BLaER1 (cell line): Measurements from ENCODE around the gene CYP27A1.
"Not testable (repeated sequence)": the region's sequence is repeated elsewhere in the genome, so short reads cannot be mapped to it uniquely, and the experiment has no call there.

Experiments used
- H3K27ac ChIP-seq: shearing (Covaris generic); formaldehyde crosslinking; 2 replicates; pipeline ENCODE4 v1.8.1; 2022
- H3K27me3 ChIP-seq: shearing (Covaris generic); formaldehyde crosslinking; 2 replicates; pipeline ENCODE4 v1.8.1; 2022
- H3K36me3 ChIP-seq: shearing (Covaris generic); formaldehyde crosslinking; 2 replicates; pipeline ENCODE4 v1.8.1; 2022
- H3K4me1 ChIP-seq: shearing (Covaris generic); formaldehyde crosslinking; 2 replicates; pipeline ENCODE4 v1.8.1; 2022
- H3K4me2 ChIP-seq: shearing (Covaris generic); formaldehyde crosslinking; 2 replicates; pipeline ENCODE4 v1.8.1; 2022
- H3K4me3 ChIP-seq: shearing (Covaris generic); formaldehyde crosslinking; 2 replicates; pipeline ENCODE4 v1.8.1; 2022
- H3K9ac ChIP-seq: shearing (Covaris generic); formaldehyde crosslinking; 2 replicates; pipeline ENCODE4 v1.8.1; 2022
- H3K9me3 ChIP-seq: shearing (Covaris generic); formaldehyde crosslinking; 2 replicates; pipeline ENCODE4 v1.8.1; 2022
- H4K20me1 ChIP-seq: shearing (Covaris generic); formaldehyde crosslinking; 2 replicates; pipeline ENCODE4 v1.8.1; 2022
- Cebpa-rat ChIP-seq: shearing (Covaris generic); IDR thresholded peaks from 2 replicates; pipeline ENCODE4 v1.8.1; 2022

The CYP27A1 gene

DNA sequence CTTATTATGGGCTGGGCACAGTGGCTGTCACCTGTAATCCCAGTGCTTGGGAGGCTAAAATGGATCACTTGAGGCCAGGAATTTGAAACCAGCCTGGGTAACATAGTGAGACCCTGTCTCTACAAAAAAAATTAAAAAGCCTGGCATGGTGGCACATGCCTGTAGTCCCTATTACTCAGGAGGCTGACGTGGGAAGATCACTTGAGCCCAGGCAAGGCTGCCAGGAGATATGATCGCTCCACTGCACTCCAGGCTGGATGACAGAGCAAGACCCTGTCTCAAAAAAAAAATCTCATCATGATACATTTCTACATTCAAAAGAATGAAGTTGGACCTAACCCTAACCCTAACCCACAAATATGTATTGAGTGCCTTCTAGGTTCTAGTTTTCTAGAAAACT lies 20.2 kb upstream of the CYP27A1 start:
- Histone ChIP-seq H3K4me1 (no peaks in the 10 kb centered on the region), H3K9me3 (no peaks in the 10 kb centered on the region), H3K4me3 (no peak overlapping the region), H3K36me3 (peaks cover 11% of the 10 kb centered on the region), H3K27me3 (no peaks in the 10 kb centered on the region), H4K20me1 (no peaks in the 10 kb centered on the region), H3K4me2 (no peak overlapping the region), H3K9ac (no peak overlapping the region), H3K27ac (no peak overlapping the region)
- TF ChIP-seq Cebpa-rat, result no peak

DNA sequence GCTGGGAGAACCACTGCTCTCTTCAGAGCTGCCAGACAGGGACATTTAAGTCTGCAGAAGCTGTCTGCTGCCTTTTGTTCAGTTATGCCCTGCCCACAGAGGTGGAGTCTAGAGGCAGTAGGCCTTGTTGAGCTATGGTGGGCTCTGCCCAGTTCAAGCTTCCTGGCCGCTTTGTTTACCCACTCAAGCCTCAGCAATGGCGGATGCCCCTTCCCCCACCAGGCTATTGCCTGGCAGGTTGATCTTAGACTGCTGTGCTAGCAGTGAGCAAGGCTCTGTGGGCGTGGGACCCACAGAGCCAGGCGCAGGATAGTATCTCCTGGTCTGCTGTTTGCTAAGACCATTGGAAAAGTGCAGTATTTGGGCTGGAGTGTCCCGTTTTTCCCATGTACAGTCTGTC lies 9.2 kb upstream of the CYP27A1 start:
- H3K9ac ChIP-seq, H3K4me3 ChIP-seq, H3K4me2 ChIP-seq, H4K20me1 ChIP-seq, H3K27ac ChIP-seq, H3K27me3 ChIP-seq, H3K4me1 ChIP-seq: not testable (repeated sequence)
- Histone ChIP-seq H3K9me3 (peaks cover 31% of the 10 kb centered on the region), H3K36me3 (peaks cover 34% of the 10 kb centered on the region)

DNA sequence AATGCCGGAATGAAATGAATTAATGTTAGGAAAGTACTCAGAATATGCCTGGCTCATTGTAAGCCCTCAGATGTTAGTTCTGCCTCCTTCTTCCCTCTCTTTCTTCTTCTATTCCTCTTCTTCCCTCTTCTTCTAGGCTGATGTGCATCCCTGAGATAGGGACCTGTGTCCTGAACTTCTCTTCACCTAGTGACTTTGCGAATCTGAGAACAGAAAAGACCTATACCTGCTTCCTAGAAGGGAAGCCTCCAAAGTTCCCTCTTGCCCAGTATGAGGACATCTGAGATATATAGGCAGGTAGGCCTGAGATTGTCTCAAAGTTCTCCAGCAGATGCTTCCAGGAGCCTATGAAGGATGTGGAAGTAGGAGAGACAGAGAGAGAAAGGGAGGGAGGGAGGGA lies 8.1 kb upstream of the CYP27A1 start:
- TF ChIP-seq Cebpa-rat, result no peak
- no peaks in the 10 kb centered on the region for H4K20me1 ChIP-seq
- H3K36me3 ChIP-seq, result peaks cover 37% of the 10 kb centered on the region
- H3K9ac ChIP-seq, result no peak overlapping the region
- no peak overlapping the region for H3K27ac ChIP-seq
- H3K4me2 ChIP-seq, result no peak overlapping the region
- H3K9me3 ChIP-seq, result peaks cover 34% of the 10 kb centered on the region
- no peaks in the 10 kb centered on the region for H3K27me3 ChIP-seq
- no peak overlapping the region for H3K4me3 ChIP-seq
- H3K4me1 ChIP-seq, result no peaks in the 10 kb centered on the region

DNA sequence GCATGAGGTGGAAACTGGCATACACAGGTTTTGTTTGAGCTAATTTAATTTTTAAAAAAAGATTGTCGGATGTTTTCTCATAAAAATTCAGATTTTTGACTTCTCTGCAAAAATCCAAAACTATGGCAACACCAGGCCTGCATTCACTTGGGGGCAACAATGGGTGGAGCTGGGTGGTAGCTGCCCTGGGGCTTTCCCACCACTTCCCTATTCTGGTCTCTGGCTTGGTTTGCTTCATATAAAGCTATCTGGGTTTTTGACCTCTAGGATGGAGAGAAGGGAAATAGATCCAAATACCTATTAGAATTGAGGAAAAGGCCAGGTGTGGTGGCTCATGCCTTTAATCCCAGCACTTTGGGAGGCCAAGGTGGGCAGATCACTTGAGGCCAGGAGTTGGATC lies 5.5 kb upstream of the CYP27A1 start:
- Histone ChIP-seq H3K27me3 (no peaks in the 10 kb centered on the region), H3K9ac (no peak overlapping the region), H3K9me3 (peaks cover 34% of the 10 kb centered on the region), H3K27ac (no peak overlapping the region), H3K4me2 (no peak overlapping the region), H3K4me3 (no peak overlapping the region), H3K4me1 (no peaks in the 10 kb centered on the region), H4K20me1 (no peaks in the 10 kb centered on the region), H3K36me3 (peaks cover 37% of the 10 kb centered on the region)
- TF ChIP-seq Cebpa-rat, result no peak

DNA sequence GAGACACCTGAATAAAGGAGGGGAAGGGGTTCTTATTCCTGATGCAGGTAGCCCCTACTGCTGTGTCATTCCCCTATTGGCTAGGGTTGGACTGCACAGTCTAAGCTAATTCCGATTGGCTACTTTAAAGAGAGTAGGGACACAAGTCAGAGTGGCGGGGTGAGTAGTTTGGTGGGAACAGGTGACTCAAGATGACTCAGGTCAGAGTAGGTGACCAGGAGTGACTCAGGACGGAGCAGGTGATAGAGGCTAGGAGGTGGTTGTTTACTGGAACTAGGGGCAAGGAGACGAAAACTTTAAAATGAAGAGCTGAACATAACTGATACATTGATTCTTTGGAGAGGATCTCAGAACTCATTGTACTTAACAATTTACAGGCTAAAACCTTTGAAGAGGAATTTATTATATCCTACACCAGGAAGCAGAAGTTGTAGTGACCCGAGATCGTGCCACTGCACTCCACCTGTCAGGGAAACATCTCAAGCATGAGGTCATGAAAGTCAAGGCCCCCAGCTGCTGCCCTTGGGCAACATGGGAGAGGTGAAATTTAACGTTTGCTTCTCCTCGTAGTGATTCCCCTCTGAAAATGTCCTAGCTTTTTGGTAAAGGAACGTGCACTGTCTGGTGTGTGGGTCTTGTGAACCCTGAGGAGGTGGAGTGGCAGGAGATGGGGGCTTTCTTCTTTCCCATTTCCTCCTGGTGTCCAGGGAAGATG lies 4.5 kb upstream of the CYP27A1 start:
- Histone ChIP-seq H4K20me1 (no peaks in the 10 kb centered on the region), H3K4me3 (no peak overlapping the region), H3K36me3 (peaks cover 34% of the 10 kb centered on the region), H3K27me3 (no peaks in the 10 kb centered on the region), H3K4me2 (no peak overlapping the region), H3K4me1 (no peaks in the 10 kb centered on the region), H3K9ac (no peak overlapping the region), H3K9me3 (peaks cover 41% of the 10 kb centered on the region), H3K27ac (no peak overlapping the region)
- no peak for TF ChIP-seq Cebpa-rat

DNA sequence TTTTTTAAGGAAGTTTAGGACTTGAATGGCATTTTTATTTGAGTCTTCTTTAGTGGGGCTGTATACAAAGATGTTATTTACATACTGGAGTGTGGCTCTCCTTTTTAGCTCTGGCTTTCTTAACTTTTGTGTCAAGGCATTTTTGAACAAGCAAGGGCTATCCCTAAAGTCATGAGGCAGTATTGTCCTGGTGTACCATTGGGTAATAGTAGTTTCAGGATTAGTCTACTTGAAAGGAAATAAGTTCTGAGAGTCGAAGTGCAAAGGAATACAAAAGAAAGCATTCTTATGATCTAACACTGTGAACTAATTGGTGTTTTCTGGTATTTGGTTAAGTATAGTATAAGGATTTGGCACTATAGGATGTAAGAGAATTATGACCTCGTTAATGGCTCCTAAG lies 1.9 kb upstream of the CYP27A1 start:
- Histone ChIP-seq H3K4me3 (no peak overlapping the region), H3K9me3 (peaks cover 37% of the 10 kb centered on the region), H3K4me2 (no peak overlapping the region), H3K27me3 (no peaks in the 10 kb centered on the region), H4K20me1 (no peaks in the 10 kb centered on the region), H3K9ac (no peak overlapping the region), H3K36me3 (peaks cover 21% of the 10 kb centered on the region), H3K4me1 (no peaks in the 10 kb centered on the region), H3K27ac (no peak overlapping the region)
- TF ChIP-seq Cebpa-rat, result no peak

DNA sequence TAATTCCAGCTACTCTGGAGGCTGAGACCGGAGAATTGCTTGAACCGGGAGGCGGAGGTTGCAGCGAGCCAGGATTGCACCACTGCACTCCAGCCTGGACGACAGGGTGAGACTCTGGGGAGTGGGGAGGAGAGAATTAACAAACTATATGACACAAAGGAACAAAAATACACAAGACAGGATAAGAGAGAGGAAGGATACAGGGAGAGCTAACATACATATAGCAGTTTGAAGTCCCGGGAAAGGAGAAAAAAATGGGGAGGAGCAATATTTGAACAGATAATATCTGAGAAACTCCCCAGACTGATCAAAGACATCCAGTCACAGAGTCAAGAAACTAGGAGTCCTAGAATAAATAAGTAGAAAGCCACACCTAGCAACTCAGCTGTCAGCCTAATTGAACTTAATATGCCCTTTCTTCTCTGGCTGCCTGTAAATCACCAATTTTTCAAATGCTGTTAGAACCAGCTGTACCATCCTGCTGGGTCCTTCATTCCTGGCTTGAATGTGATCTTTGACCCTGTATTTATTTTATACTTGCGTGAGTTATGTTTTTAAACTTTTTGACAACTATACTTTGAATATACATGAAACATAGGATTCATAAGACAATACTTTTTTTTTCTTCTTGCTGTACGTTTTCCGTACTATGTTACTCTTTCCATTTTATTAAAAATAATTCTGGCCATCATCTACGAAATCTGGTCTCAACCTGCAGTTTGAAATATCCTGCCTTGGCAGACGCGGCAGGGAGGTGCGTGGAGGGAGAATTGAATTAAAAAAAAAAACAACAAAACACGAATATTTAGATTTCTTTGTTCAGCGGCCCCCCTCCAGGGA lies 876 bp upstream of the CYP27A1 start:
- H3K9ac ChIP-seq, result no peak overlapping the region
- H3K4me3 ChIP-seq, result no peak overlapping the region
- no peak overlapping the region for H3K27ac ChIP-seq
- no peak overlapping the region for H3K4me2 ChIP-seq
- H3K36me3 ChIP-seq, result peaks cover 18% of the 10 kb centered on the region
- no peaks in the 10 kb centered on the region for H3K4me1 ChIP-seq
- no peaks in the 10 kb centered on the region for H4K20me1 ChIP-seq
- H3K9me3 ChIP-seq, result peaks cover 27% of the 10 kb centered on the region
- no peaks in the 10 kb centered on the region for H3K27me3 ChIP-seq
- TF ChIP-seq Cebpa-rat, result no peak

DNA sequence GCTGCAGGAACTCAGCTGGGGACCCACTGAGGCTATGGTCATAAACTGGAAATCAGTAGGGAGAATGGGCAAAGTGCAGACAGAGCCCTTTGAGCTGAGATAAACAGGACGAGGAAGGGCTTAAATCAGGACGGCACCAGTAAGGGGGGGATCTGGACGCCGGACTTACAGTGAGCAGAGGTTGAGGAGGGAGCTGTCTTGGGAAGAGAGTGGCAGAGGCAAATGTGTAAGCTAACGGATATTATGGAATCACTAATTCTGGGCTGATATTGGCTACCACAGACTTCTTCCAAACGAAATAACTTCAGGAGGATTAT lies 539 bp downstream of the CYP27A1 start:
- Histone ChIP-seq H3K36me3 (peaks cover 6% of the 10 kb centered on the region; the same call in 1 of the 2 replicates), H3K27ac (no peak overlapping the region), H3K4me3 (no peak overlapping the region), H3K9me3 (peaks cover 13% of the 10 kb centered on the region), H4K20me1 (no peaks in the 10 kb centered on the region), H3K4me2 (no peak overlapping the region), H3K9ac (no peak overlapping the region), H3K4me1 (no peaks in the 10 kb centered on the region), H3K27me3 (no peaks in the 10 kb centered on the region)
- no peak for TF ChIP-seq Cebpa-rat

DNA sequence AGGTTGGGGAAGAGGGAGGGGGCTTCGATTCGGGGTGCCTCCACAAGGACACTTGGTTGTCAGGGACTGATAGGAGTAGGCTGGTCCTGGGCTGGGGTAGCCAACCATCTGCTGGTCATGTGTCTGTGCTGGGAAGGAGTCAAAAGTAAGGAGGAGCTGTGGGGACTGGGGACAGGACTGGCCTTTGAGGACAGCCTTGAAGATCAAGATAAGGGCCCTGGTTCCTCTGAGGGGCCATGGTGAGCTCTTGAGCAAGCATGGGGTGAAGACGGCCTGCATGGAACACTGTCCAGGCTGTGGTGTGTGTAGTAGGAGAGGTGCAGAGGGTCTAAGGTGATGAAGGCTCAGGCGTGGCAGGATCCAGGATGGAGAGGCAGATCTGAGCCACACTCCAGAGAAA lies 1.7 kb downstream of the CYP27A1 start:
- no peaks in the 10 kb centered on the region for H3K4me1 ChIP-seq
- H3K9ac ChIP-seq, result no peak overlapping the region
- 0 out of 2 replicates have a peak, but pooled peaks cover 7% of the 10 kb centered on the region for H3K9me3 ChIP-seq
- no peaks in the 10 kb centered on the region for H3K36me3 ChIP-seq
- no peaks in the 10 kb centered on the region for H4K20me1 ChIP-seq
- no peak for TF ChIP-seq Cebpa-rat
- no peaks in the 10 kb centered on the region for H3K27me3 ChIP-seq
- no peak overlapping the region for H3K27ac ChIP-seq
- H3K4me2 ChIP-seq, result no peak overlapping the region
- H3K4me3 ChIP-seq, result no peak overlapping the region

DNA sequence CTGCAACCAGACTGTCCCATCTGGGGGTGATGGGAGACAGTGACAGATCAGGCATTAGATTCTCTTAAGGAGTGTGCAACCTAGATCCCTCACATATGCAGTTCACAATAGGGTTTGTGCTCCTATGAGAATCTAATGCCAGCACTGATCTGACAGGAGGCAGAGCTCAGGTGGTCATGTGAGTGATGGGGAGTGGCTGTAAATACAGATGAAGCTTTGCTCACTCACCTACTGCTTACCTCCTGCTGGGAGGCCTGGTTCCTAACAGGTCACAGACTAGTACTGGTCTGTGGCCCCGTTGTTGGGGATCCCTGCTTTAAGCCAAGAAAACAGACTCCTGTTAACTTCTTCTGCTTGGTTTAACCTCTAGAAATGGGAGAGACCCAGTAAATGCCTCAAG lies 3.2 kb downstream of the CYP27A1 start:
- no peak overlapping the region for H3K4me3 ChIP-seq
- no peak overlapping the region for H3K4me2 ChIP-seq
- no peak overlapping the region for H3K9ac ChIP-seq
- 0 out of 2 replicates have a peak, but pooled peaks cover 7% of the 10 kb centered on the region for H3K9me3 ChIP-seq
- H3K27me3 ChIP-seq, result no peaks in the 10 kb centered on the region
- H3K36me3 ChIP-seq, result no peaks in the 10 kb centered on the region
- no peaks in the 10 kb centered on the region for H4K20me1 ChIP-seq
- TF ChIP-seq Cebpa-rat, result no peak
- no peak overlapping the region for H3K27ac ChIP-seq
- H3K4me1 ChIP-seq, result no peaks in the 10 kb centered on the region
